Astrocyte (in vitro differentiated cells and primary cell): ENCODE measurements around the gene TMEM266. TPM values are rescaled to one million over a fixed set of nuclear protein-coding genes. Genes with fewer than 3 reads are reported as not detected.

Experiments
- DNase-seq: peaks from one replicate; pipeline ENCODE4 v3.0.0-alpha.2; 2010; ENCODE audit warnings: low read depth
- FAIRE-seq: peaks from 2 replicates; lab custom pipeline; 2011; peaks lifted over from hg19 to GRCh38; lab: Jason Lieb, UNC
- H2AFZ ChIP-seq: 2 replicates; pipeline ENCODE4 v1.6.0; 2012; ENCODE audit warnings: low read depth, low read length, inconsistent platforms
- H3K27ac ChIP-seq: 2 replicates; pipeline ENCODE4 v1.5.1; 2011; ENCODE audit warnings: low read depth, low read length, inconsistent platforms
- H3K27me3 ChIP-seq: 2 replicates; pipeline ENCODE4 v1.6.0; 2011; ENCODE audit warnings: low read length, inconsistent platforms; ENCODE audit not compliant: insufficient read depth
- H3K36me3 ChIP-seq: 2 replicates; pipeline ENCODE4 v1.5.1; 2011; ENCODE audit warnings: low read length, inconsistent platforms; ENCODE audit not compliant: insufficient read depth
- H3K4me1 ChIP-seq: 2 replicates; pipeline ENCODE4 v1.5.1; 2011; ENCODE audit warnings: low read length, inconsistent platforms; ENCODE audit not compliant: insufficient read depth
- H3K4me2 ChIP-seq: 2 replicates; pipeline ENCODE4 v1.6.0; 2012; ENCODE audit warnings: low read length, inconsistent platforms
- H3K4me3 ChIP-seq: 2 replicates; pipeline ENCODE4 v1.5.1; 2011; ENCODE audit warnings: low read depth, mild to moderate bottlenecking, low read length, inconsistent platforms; ENCODE audit not compliant: insufficient read depth
- H3K79me2 ChIP-seq: 2 replicates; pipeline ENCODE4 v1.6.0; 2012; ENCODE audit warnings: mild to moderate bottlenecking, low read length, inconsistent platforms; ENCODE audit not compliant: insufficient read depth
- H3K9ac ChIP-seq: 2 replicates; pipeline ENCODE4 v1.6.0; 2012; ENCODE audit warnings: mild to moderate bottlenecking, low read length, inconsistent platforms
- H3K9me3 ChIP-seq: 2 replicates; pipeline ENCODE4 v1.5.1; 2012; ENCODE audit warnings: low read depth, mild to moderate bottlenecking, low read length, inconsistent platforms; ENCODE audit not compliant: insufficient read depth
- H4K20me1 ChIP-seq: 2 replicates; pipeline ENCODE4 v1.6.0; 2012; ENCODE audit warnings: low read length, inconsistent platforms; ENCODE audit not compliant: insufficient read depth
- H3K27ac Mint-ChIP-seq: one replicate; pipeline ENCODE4 v1.8.0; 2021; ENCODE audit warnings: mild to moderate bottlenecking, mixed read lengths; ENCODE audit not compliant: unreplicated experiment
- H3K27me3 Mint-ChIP-seq: one replicate; pipeline ENCODE4 v1.8.0; 2021; ENCODE audit warnings: low read depth, mixed read lengths; ENCODE audit not compliant: unreplicated experiment
- H3K36me3 Mint-ChIP-seq: one replicate; pipeline ENCODE4 v1.8.0; 2021; ENCODE audit warnings: low read depth, mixed read lengths; ENCODE audit not compliant: unreplicated experiment
- H3K4me1 Mint-ChIP-seq: one replicate; pipeline ENCODE4 v1.8.0; 2021; ENCODE audit warnings: low read depth, mixed read lengths; ENCODE audit not compliant: unreplicated experiment
- H3K4me3 Mint-ChIP-seq: one replicate; pipeline ENCODE4 v1.8.0; 2021; ENCODE audit warnings: mild to moderate bottlenecking, moderate library complexity, mixed read lengths; ENCODE audit not compliant: unreplicated experiment
- H3K9me3 Mint-ChIP-seq: one replicate; pipeline ENCODE4 v1.8.0; 2021; ENCODE audit warnings: mild to moderate bottlenecking, mixed read lengths; ENCODE audit not compliant: unreplicated experiment
- EZH2 ChIP-seq: IDR thresholded peaks from 2 replicates; pipeline ENCODE4 v1.6.1; 2012; ENCODE audit warnings: mild to moderate bottlenecking, low read length, inconsistent platforms; ENCODE audit not compliant: insufficient read depth
- total RNA-seq: library from RNA; stranded (reverse); gene quantifications from 2 replicates; pipeline ENCODE4 v1.2.1, GENCODE V29; 2021
- TF ChIP-seq, protein P1 (sequence below): IDR thresholded peaks from 2 replicates; pipeline ENCODE4 v1.5.1; 2011; ENCODE audit warnings: low read depth, mild to moderate bottlenecking, inconsistent platforms, low read length, moderate library complexity; ENCODE audit not compliant: insufficient read depth

TMEM266 gene
- total RNA-seq, 1 donor from 2014 or later: 0.36 TPM

DNA sequence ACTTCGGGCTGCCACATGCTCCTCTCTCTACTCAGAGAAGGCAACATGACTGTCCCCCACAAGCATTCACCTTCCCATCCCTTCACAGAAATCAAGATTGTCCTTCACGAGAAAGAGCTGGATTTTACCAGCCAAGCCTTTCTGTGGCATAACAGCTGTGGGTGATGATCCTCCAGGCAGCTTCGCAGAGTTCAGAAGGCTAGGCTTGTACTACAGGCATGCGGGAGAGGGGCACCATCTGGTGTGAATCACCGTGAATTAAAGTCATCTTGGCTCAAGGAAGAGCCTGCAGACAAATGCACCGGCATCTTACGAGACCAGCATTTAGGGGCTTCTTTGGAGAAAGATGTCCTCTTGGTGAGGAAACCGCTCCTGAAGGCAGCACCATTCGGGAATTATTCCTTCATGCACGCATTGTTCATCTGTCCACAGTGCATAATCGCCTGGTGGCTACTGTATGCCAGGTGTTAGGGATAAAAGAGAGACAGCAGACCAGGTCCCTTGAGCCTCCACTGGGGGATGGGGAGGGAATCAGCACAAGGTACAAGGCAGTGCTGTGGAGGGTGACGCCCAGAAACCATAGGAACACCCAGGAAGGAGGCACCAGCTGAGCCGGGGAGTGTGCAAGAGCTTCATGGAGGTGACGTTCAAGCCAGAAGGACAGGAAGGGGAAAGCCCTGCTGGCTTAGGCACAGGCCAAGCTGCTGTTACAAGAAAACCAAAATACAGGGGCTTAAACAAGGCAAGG, 108.6 kb downstream of the TMEM266 start:
- H3K79me2 ChIP-seq: no peaks in the 10 kb centered on the region
- Mint-ChIP-seq H3K36me3 (peaks cover 4% of the 10 kb centered on the region), H3K9me3 (no peaks in the 10 kb centered on the region), H3K27me3 (peaks cover 27% of the 10 kb centered on the region), H3K27ac (no peak overlapping the region), H3K4me3 (peak overlapping the region; percentile 57), H3K4me1 (peaks cover 11% of the 10 kb centered on the region)
- H2AFZ ChIP-seq: no peak overlapping the region
- no peaks in the 10 kb centered on the region for H3K36me3 ChIP-seq
- no peaks in the 10 kb centered on the region for H3K9me3 ChIP-seq
- H3K4me2 ChIP-seq: no peak overlapping the region
- H3K4me1 ChIP-seq: no peaks in the 10 kb centered on the region
- H3K4me3 ChIP-seq: no peak overlapping the region
- DNase-seq: no peak
- FAIRE-seq: no peak
- no peak overlapping the region for H3K27ac ChIP-seq
- H4K20me1 ChIP-seq: no peaks in the 10 kb centered on the region
- no peaks in the 10 kb centered on the region for H3K27me3 ChIP-seq
- TF ChIP-seq, protein P1, sequence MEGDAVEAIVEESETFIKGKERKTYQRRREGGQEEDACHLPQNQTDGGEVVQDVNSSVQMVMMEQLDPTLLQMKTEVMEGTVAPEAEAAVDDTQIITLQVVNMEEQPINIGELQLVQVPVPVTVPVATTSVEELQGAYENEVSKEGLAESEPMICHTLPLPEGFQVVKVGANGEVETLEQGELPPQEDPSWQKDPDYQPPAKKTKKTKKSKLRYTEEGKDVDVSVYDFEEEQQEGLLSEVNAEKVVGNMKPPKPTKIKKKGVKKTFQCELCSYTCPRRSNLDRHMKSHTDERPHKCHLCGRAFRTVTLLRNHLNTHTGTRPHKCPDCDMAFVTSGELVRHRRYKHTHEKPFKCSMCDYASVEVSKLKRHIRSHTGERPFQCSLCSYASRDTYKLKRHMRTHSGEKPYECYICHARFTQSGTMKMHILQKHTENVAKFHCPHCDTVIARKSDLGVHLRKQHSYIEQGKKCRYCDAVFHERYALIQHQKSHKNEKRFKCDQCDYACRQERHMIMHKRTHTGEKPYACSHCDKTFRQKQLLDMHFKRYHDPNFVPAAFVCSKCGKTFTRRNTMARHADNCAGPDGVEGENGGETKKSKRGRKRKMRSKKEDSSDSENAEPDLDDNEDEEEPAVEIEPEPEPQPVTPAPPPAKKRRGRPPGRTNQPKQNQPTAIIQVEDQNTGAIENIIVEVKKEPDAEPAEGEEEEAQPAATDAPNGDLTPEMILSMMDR: no peak
- TF ChIP-seq EZH2: no peak
- no peak overlapping the region for H3K9ac ChIP-seq

DNA sequence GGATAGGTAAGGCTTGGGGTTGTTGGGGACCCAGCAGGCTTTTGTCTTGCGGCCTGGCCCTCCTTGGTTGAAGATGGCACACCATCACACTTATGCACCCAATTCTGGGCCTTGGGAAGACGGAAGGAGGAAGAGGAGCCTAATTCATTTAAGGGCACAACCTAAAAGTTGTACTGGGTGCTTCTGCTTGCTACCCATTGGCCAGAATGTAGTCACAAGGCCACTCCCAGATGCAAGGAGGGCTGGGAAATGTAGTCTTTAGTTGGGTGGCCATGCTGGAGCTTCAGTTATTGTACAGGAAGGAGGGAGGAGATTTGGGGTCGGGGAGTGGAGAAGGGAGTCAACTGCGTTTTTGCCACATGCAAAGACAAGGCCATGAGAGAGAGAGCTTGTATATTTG, 109.2 kb downstream of the TMEM266 start:
- Mint-ChIP-seq H3K4me3 (peak overlapping the region; percentile 57), H3K27me3 (peaks cover 26% of the 10 kb centered on the region), H3K27ac (no peak overlapping the region), H3K9me3 (no peaks in the 10 kb centered on the region), H3K4me1 (peaks cover 11% of the 10 kb centered on the region), H3K36me3 (peaks cover 4% of the 10 kb centered on the region)
- Histone ChIP-seq H3K4me3 (no peak overlapping the region), H3K27me3 (no peaks in the 10 kb centered on the region), H3K4me1 (no peaks in the 10 kb centered on the region), H3K9me3 (no peaks in the 10 kb centered on the region), H3K4me2 (no peak overlapping the region), H3K79me2 (no peaks in the 10 kb centered on the region), H4K20me1 (no peaks in the 10 kb centered on the region), H3K27ac (no peak overlapping the region), H3K9ac (no peak overlapping the region), H2AFZ (no peak overlapping the region), H3K36me3 (no peaks in the 10 kb centered on the region)
- DNase-seq: no peak
- TF ChIP-seq, protein P1: no peak
- no peak for TF ChIP-seq EZH2
- FAIRE-seq: no peak
